ENCODE measurements around the gene UBE3B. TPM values are rescaled to one million over a fixed set of nuclear protein-coding genes. Genes with fewer than 3 reads are reported as not detected.

Gene UBE3B
- polyA plus RNA-seq, 6 donors from 2014 or later, result 19.8 to 30.1 (median 24.4) TPM

- Mint-ChIP-seq H3K27ac (peak overlapping the region in 2 of 6 donors; percentile 57 to 64), H3K27me3 (no peaks in the 10 kb centered on the region), H3K9me3 (no peaks in the 10 kb centered on the region), H3K4me3 (peak overlapping the region in 3 of 8 donors; percentile 51 to 93 (median 77)), H3K4me1 (peaks cover 17 to 32% (median 24%) of the 10 kb centered on the region in 3 donors), H3K36me3 (peaks cover 0 to 8% of the 10 kb centered on the region in 2 donors)
- DNase-seq (no peak), ATAC-seq (ENCODE audit: low read depth in 2 of 2) (no peak)
Measured at GRCh38 chr12:109575683-109576082, 98.2 kb downstream of the UBE3B start.

GRCh38 chr12:109577311-109577710 is 99.9 kb downstream of the UBE3B start:
- peaks cover 0 to 8% of the 10 kb centered on the region in 2 donors for H3K36me3 Mint-ChIP-seq

DNA sequence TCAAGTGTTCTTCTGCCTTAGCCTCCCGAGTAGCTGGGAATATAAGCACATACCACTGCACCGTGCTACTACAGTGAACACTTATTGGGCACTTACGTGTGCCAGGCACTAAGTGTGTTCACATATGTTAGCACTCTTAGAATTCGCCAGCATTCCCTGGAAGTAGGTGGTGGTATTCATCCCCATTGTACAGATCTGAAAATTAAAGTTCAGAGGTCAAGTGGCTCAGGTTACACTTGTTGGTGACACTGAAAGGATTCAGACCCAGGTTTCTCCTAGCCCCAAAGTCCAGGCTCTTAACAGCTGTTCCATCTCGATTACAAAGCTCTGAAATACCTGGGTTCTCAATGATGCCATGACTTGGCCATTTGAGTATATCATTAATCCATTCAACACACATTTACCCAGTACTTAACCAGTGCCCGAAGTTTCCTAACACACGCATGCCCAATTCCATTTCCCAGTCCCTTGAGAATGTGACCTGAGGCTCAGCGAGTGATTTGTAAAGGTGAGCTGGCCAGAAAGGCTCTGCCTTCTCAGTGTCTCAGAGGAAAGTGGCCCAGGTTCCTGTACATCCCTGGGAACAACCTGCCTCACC is 101.0 kb downstream of the UBE3B start:
- H3K4me1 Mint-ChIP-seq, result peaks cover 10 to 17% (median 14%) of the 10 kb centered on the region in 3 donors
- H3K36me3 Mint-ChIP-seq, result peaks cover 0 to 8% of the 10 kb centered on the region in 2 donors
- H3K27me3 Mint-ChIP-seq, result no peaks in the 10 kb centered on the region
- H3K4me3 Mint-ChIP-seq, result no peak overlapping the region
- H3K9me3 Mint-ChIP-seq, result no peaks in the 10 kb centered on the region
- DNase-seq (no peak), ATAC-seq (ENCODE audit: low read depth in 2 of 2) (no peak)
- H3K27ac Mint-ChIP-seq, result no peak overlapping the region

More at GRCh38 chr12:109577311-109577710, 99.9 kb downstream of the UBE3B start:
- Mint-ChIP-seq H3K9me3 (no peaks in the 10 kb centered on the region), H3K4me3 (no peak overlapping the region), H3K27me3 (no peaks in the 10 kb centered on the region), H3K27ac (no peak overlapping the region), H3K4me1 (peaks cover 17 to 26% (median 24%) of the 10 kb centered on the region in 3 donors)
- DNase-seq (no peak), ATAC-seq (ENCODE audit: low read depth in 2 of 2) (no peak)

GRCh38 chr12:109579639-109580038 is 102.2 kb downstream of the UBE3B start:
- DNase-seq, result no peak
- H3K27me3 Mint-ChIP-seq, result no peaks in the 10 kb centered on the region
- no peak overlapping the region for H3K4me3 Mint-ChIP-seq
- H3K27ac Mint-ChIP-seq, result no peak overlapping the region
- no peak for ATAC-seq (ENCODE audit: low read depth in 2 of 2)
- H3K4me1 Mint-ChIP-seq, result peaks cover under 1 to 7% (median 4%) of the 10 kb centered on the region in 3 donors
- peaks cover 0 to 12% of the 10 kb centered on the region in 2 donors for H3K36me3 Mint-ChIP-seq
- no peaks in the 10 kb centered on the region for H3K9me3 Mint-ChIP-seq

- Mint-ChIP-seq H3K4me1 (peaks cover 0 to 2% (median 0%) of the 10 kb centered on the region in 3 donors), H3K9me3 (no peaks in the 10 kb centered on the region), H3K4me3 (no peak overlapping the region), H3K36me3 (peaks cover 0 to 12% of the 10 kb centered on the region in 2 donors), H3K27ac (peak overlapping the region in 1 of 6 donors; percentile 56), H3K27me3 (no peaks in the 10 kb centered on the region)
- ATAC-seq (ENCODE audit: low read depth in 2 of 2) (no peak), DNase-seq (no peak)
Measured at GRCh38 chr12:109580272-109580671, 102.8 kb downstream of the UBE3B start.

DNA sequence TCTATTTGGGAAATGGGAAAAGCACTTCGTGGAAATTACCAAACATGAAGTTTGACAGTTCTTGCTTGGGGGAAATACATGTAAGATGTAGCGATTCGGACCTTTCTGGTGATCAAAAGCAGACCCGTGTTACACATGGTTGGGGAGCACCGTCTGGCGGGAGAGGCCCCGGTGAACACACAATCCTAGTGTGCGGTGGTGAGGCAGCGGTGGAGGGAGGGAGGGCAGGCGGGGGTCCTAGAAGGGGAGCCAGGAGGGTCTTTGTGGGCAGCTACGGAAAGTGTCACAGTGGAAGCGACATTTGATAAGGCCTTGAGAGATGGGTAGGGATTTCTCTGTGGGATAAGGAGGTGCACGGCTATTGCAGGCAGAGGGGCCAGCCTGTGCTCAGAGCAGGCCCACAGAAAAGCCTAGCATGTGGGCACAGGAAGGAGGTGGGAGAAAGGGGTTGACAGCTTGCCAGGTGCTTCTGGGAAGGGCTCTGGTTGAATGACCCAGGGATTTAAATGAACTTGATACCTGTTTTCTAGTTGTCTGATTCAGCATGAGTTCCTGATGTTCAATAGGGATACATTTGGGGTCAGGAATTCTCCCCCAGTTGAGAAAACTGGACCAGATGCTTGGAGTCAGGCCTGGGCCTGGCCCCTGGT is 103.4 kb downstream of the UBE3B start:
- no peak for ATAC-seq (ENCODE audit: low read depth in 2 of 2)
- Mint-ChIP-seq H3K36me3 (peaks cover 0 to 12% of the 10 kb centered on the region in 2 donors), H3K9me3 (no peaks in the 10 kb centered on the region), H3K27ac (peak overlapping the region in 2 of 6 donors; percentile 44 to 70), H3K27me3 (no peaks in the 10 kb centered on the region), H3K4me3 (no peak overlapping the region), H3K4me1 (peaks cover 0 to 2% (median 0%) of the 10 kb centered on the region in 3 donors)
- DNase-seq, result no peak

- DNase-seq (no peak), ATAC-seq (ENCODE audit: low read depth in 2 of 2) (no peak)
- no peaks in the 10 kb centered on the region for H3K27me3 Mint-ChIP-seq
- H3K9me3 Mint-ChIP-seq, result no peaks in the 10 kb centered on the region
- peaks cover 0 to 12% of the 10 kb centered on the region in 2 donors for H3K36me3 Mint-ChIP-seq
- peak overlapping the region in 1 of 6 donors; percentile 70 for H3K27ac Mint-ChIP-seq
- H3K4me1 Mint-ChIP-seq, result peaks cover 0 to 2% (median 0%) of the 10 kb centered on the region in 3 donors
- no peak overlapping the region for H3K4me3 Mint-ChIP-seq
Measured at GRCh38 chr12:109581334-109581691, 103.9 kb downstream of the UBE3B start.

DNA sequence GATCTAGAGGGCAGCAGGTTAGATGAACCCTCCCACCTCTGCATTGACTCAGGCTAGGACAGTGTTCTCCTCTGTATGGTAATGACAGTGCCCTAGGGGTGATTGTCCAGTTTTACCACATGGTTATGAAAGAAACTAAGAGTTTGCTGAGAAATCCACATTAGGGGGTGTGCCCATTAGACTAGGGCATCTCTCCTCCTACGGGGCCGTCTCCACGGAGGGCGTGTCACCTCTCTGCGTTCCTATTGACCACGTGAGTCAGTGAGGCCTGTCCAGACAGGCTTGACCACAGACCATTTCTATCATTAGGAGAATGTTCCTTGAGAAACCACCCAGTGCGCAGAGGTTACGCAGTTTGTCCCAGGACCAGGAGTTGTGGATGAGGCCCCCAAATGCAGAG is 104.4 kb downstream of the UBE3B start:
- Mint-ChIP-seq H3K27me3 (no peaks in the 10 kb centered on the region), H3K4me3 (no peak overlapping the region), H3K4me1 (peaks cover 0 to 2% (median 0%) of the 10 kb centered on the region in 3 donors), H3K9me3 (no peaks in the 10 kb centered on the region), H3K36me3 (peaks cover 0 to 12% of the 10 kb centered on the region in 2 donors), H3K27ac (no peak overlapping the region)
- DNase-seq (no peak), ATAC-seq (ENCODE audit: low read depth in 2 of 2) (no peak)

DNA sequence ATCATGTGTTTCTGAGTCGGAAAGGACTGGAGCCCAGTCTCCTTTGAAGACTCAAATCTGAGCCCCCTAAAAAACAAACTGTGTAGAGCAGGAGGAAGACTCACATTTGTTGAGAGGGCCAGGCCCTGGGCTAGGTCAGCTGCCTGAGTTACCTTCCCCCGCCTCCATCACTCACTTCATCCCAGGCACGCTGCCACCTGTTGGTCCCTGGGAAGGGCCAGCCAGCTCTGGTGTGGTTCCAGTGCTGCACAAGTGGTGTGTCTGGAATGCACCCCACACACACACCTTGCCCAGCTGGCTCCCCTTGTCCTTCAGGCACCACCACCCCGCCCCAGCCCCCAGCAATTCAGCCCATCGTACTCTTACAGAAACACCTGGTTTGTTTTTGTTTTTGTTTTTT is 105.2 kb downstream of the UBE3B start:
- H3K9me3 Mint-ChIP-seq, result no peaks in the 10 kb centered on the region
- H3K4me1 Mint-ChIP-seq, result peaks cover 0 to 2% (median 0%) of the 10 kb centered on the region in 3 donors
- no peaks in the 10 kb centered on the region for H3K27me3 Mint-ChIP-seq
- ATAC-seq (ENCODE audit: low read depth in 2 of 2), result no peak
- no peak for DNase-seq
- H3K4me3 Mint-ChIP-seq, result no peak overlapping the region
- peaks cover 0 to 12% of the 10 kb centered on the region in 2 donors for H3K36me3 Mint-ChIP-seq
- H3K27ac Mint-ChIP-seq, result no peak overlapping the region

DNA sequence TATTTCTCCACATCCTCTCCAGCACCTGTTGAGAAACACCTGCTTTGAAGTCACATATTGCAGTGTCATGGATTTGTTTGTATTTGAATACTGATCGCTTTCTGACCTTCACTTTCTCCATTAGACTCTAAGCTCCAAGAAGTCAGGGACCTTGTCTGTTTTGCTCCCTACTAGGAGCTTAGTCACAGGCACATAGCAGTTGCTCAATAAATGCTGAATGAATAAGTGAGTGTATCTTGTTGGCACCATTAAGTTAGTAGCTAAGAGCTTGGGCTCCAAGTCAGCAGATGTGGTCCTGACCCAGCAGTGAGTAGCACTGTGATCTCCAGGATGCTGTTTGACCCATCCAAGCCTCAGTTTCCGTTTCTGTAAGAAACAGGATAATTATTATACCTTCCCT is 106.3 kb downstream of the UBE3B start:
- Mint-ChIP-seq H3K9me3 (no peaks in the 10 kb centered on the region), H3K27ac (no peak overlapping the region), H3K27me3 (no peaks in the 10 kb centered on the region), H3K4me3 (no peak overlapping the region), H3K4me1 (no peaks in the 10 kb centered on the region), H3K36me3 (peaks cover 0 to 6% of the 10 kb centered on the region in 2 donors)
- no peak for DNase-seq
- ATAC-seq (ENCODE audit: low read depth in 2 of 2), result no peak

Other genes with a start within 250 kb of the UBE3B start
- not detected for gene FOXN4, start 168.3 kb upstream of the UBE3B start, polyA plus RNA-seq (ENCODE audit: low read depth in 6 of 6)
- not detected for gene MYO1H, start 129.7 kb upstream of the UBE3B start, polyA plus RNA-seq (ENCODE audit: low read depth in 6 of 6)
- 10 to 100 TPM; 15.6 to 19.8 (median 17.1) TPM for gene KCTD10, start 334 bp upstream of the UBE3B start, polyA plus RNA-seq (ENCODE audit: low read depth in 6 of 6)
- gene MMAB, start 95.9 kb downstream of the UBE3B start, polyA plus RNA-seq (ENCODE audit: low read depth in 6 of 6), result 10 to 100 TPM; 24.0 to 39.5 (median 36.0) TPM
- gene MVK, start 96.2 kb downstream of the UBE3B start, polyA plus RNA-seq (ENCODE audit: low read depth in 6 of 6), result 1 to 10 TPM; 2.8 to 4.6 (median 3.6) TPM
- under 1 TPM in 2 of 6 donors, not detected in 4; 0.29 to 0.30 TPM for gene FAM222A, start 236.2 kb downstream of the UBE3B start, polyA plus RNA-seq (ENCODE audit: low read depth in 6 of 6)

Data from naive B cell (primary cell).